ENCODE results near the gene SPECC1L.

DNA sequence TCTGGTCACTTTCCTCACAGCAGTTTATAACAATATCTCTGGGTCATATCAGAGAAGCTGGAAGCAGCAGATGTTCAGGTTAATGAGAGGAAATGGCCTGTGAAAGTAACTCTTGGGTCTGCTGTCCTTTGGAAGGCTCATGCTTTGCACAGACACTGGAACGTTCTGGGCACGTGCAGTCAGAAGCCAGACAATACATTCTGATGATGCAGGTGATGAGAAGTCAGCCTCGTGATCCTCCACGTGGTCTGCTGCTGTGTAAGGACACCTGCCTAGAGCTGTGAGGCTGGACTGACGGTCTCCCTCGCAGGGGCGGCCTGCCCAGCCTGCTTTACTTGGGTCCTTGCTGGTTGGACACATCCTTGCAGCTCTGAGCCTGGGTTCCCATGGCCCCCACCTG, 138.0 kb downstream of the SPECC1L start:
- no peak for TF ChIP-seq POLR2A (IDR thresholded peaks at IDR 0.05; ENCODE audit: low read length)
- TF ChIP-seq GATA1 (IDR thresholded peaks at IDR 0.05; ENCODE audit: low read depth, low read length), result no peak
